HG02973 (cell line): Measurements from ENCODE around the gene ERGIC3.
"Not testable (repeated sequence)": the region's sequence is repeated elsewhere in the genome, so short reads cannot be mapped to it uniquely, and the experiment has no call there.

Source experiments
- ATAC-seq: cut with Tn5 transposase; IDR thresholded peaks from one replicate; pipeline ENCODE4 v1.9.1; 2021; ENCODE audit warnings: moderate library complexity; ENCODE audit not compliant: unreplicated experiment

ERGIC3 gene

DNA sequence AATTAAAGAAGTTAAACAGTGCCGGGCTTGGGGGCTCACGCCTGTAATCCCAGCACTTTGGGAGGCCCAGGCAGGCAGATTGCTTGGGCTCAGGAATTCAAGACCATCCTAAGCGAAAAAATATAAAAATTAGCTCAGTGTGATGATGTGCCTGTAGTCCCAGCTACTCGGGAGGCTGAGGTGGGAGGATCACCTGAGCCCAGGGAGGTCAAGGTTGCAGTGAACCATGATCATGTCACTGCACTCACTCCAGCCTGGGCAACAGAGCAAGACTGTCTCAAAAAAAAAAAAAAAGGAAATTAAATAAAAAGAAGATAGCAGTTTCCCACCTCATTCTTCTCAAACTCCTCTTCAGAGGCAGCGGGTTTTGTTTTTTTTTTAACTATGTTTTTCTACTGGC is 24.1 kb upstream of the ERGIC3 start:
- ATAC-seq, result not testable (repeated sequence)

DNA sequence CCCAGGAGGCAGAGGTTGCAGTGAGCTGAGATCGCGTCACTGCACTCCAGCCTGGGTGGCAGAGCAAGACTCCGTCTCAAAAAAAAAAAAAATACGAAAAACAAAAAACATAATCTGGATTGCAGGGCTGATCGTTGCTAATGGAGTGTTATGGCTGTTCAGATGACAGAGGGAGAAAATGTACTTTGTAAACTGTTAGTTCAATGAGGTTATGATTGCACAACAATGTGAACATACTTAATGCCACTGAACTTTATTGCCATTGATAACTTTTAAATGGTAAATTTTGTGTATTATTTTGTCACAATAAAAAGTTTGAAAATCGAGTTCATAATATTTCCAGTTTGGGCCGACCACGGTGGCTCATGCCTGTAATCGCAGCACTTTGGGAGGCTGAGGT is 22.9 kb upstream of the ERGIC3 start:
- no peak for ATAC-seq

DNA sequence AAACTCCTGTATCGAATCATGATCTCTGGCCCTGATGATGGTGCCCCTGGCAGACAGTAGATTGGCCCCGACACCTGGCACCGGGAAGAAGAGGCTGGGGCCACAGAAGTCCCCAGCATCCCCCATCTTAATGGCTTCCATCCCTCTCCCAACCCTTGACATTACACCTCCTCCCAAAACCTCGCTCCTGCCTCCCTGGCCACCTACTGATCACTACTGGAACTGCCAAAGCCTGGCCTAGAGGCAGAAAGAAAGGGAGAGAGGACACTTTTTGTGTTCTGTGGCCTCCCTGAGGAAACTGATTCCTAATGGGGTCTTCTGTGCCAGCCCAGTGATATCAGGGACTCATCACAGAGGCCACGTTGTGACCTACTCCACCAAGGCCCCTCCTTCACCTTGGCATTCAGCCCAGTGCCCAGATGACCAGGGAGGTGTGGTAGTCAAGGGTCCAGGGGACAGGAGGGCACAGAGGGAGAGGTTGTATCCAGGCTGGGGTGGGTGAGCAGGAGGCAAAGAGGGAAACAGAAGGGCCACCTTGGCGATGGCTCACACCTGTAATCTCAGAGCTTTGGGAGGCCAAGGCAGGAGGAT is 18.5 kb upstream of the ERGIC3 start:
- ATAC-seq, result no peak

DNA sequence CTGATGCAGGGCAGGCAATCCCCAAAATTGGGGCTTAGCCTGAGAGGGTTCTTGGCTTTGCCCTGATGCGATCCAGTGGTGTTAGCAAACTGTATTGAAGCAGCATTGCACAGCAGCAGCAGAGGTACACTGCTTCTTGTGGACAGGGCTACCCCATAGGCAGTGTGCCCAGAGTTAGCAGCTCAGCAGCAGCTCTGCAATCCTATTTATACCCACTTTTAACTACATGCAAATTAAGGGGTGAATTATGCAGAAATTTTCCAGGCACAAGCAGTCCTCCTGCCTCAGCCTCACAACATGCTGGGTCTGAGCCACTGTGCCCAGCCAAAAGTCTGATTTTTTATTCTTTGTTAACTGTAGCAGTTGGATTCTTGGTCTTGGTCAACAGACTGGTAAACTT is 16.2 kb upstream of the ERGIC3 start:
- ATAC-seq, result no peak

DNA sequence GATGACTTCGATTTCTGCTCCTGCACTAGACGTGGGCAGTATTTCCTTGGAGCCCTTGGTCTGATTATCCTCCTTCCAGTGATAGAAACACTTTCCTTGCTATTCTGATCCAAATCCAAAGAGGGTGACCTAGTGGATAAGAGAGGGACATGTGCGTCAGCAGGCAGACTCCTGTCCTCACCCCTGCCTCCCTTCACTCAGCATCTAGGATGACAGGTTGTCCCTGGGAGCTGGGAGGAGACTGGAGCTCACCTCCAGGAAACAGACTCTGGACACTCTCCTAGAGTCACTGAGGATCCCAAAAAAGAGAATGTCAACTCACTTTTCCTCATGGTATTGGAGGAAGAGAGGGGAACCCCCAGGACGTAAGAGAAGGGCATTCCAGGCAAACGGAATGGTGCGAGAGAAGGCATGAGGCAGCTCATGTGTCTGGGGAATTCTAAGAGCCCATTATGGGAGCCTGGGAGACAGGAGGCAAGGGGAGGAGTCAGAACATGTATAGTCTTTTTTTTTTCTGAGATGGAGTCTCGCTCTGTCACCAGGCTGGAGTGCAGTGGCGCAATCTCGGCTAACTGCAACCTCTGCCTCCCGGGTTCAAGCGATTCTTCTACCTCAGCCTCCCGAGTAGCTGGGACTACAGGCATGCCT is 14.6 kb upstream of the ERGIC3 start:
- ATAC-seq, result no peak

DNA sequence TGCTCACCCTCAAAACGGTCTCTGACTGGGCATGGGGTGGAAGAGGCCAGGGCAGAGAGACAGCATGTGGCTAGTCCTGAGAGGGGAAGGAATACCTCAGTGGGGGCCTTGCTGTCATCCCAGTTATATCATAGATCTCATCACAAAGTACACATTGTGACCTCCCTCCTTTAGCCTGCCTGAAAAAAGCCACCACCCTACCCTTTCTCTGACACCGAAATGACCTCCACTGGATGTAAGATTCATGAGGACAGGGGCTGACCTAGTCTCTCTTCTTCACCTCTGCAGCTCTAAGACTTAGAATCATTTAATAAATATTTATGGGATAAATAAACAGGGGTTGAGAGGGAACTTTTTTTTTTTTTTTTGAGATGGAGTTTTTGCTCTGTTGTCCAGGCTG is 12.3 kb upstream of the ERGIC3 start, which contains the start of gene C20orf173:
Gene C20orf173, minus strand, starts transcription at position 101 of the 400 bp plus-strand sequence. CDS start 279 bp downstream, outside the sequence.
- no peak for ATAC-seq

DNA sequence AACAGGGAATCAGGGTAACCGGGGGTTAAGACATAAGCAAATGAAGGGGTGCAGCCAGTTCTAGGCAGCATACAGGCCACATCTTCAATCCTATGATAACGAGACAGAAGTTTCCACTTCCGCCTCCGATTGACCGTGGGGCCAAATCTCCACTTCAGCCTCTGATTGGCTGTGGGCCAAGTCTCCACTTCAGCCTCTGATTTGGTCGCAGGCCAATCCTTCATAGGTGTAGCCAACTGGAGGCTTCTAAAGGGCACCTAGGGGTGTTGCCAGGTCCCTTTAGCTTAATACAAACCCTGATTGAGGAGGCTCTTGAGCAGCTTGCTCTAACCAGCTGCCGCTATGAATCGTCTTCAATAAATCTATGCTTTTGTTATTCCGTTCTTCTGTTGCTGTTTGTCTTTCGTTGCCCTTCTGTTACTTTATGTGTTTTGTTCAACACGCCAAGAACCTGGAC is 2.1 kb upstream of the ERGIC3 start:
- ATAC-seq, result peak; percentile 31

DNA sequence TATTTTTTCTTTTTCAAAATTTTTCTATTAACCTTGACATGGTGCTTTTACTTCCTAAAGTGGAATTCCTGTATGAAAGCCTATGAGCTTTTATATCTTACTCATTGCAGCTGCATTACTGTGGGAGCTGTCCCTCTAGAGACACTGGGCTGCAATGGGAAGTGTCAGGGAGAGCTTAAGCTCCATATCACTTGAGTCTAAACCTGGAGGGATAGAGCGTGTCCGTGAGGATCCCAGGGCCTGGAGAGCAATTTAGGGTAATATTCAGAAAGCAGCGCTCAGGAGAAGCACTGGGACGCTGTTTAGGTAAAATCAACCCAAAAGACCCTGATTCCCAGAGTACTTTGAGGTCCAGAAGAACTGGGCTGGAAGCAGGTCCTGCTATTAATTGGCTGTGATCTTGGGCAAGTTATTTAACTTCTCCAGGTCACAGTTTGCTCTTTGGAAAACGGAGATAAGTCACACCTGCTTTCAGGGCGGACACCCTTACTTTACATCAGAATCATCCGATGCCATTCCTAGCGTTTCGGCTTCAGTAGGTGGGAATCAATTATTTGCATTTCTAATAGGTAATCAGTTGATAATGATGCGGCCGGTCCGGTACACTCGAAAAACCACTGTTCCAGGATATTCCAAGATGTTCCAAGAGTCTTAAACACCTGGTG is 628 bp upstream of the ERGIC3 start:
- no peak for ATAC-seq

DNA sequence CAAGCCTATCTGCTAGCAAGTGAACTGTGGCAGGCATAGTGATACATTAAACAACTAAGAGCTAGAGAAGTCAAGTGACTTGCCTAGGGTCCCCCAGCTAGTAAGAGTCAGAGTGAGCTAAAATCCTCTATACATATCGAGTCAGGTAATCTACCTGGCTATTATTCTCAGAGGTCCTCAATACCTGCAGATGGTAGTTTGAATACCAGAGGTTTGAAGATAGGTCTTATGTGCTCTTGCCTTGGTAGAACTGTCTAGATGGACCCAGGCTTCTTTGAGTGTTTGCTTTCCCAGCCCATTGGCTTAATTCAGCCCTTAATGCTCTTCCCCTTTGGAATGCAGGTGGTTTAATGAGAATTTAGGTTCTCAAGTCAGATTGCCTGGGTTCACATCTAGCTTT is 1.1 kb downstream of the ERGIC3 start:
- no peak for ATAC-seq

DNA sequence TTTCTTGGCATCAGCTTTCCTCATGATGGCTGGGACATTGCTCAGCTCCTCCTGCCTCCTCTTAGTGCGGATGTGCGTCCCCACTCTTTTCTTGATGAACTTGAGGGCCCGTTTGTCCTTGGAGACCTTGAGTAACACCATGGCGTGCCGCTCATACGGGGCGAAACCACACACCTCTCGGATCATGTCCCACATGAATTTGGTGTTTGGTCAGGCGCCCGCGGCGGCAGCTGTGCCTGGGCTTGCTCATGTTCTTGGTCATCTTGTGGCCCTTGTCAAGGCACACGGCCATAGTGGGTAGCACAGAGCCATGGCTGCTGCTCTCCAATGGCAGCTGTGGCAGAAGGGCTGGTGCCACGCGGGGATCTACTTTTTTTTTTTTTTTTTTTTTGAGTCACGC is 2.6 kb downstream of the ERGIC3 start:
- no peak for ATAC-seq

DNA sequence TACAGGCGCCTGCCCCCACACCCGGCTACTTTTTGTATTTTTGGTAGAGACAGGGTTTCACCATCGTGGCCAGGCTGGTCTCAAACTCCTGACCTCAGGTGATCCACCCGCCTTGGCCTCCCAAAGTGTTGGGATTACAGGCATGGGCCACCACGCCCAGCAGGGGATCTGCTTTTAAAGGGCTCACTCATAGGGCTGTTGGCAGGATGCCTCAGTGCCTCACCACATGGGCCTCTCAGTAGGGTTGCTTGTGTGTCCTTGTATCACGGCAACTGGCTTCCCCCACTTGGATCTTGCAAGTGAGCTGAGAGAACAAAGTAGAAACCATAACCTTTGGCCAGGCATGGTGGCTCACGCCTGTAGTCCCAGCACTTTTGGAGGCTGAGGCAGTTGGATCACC is 3.1 kb downstream of the ERGIC3 start:
- not testable (repeated sequence) for ATAC-seq

DNA sequence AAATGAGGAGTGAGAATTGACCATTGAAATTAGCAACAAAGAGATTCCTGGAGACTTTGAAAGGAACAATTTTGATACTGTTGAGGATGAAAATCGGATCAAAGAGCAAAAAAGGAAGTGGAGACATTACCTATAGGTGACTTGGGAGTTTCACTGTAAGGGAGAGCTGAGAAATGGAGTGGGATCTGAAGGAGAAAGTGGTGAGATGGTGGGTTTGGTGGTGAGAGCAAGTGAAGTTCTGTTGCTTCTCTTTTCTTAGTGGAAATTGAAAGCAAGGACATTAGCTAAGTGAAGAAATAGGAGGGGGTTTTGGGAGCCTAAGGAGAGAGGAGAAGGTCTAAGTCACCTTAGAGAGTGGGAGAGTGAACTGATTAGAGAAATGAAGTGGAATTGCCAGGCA is 4.2 kb downstream of the ERGIC3 start:
- ATAC-seq, result no peak

DNA sequence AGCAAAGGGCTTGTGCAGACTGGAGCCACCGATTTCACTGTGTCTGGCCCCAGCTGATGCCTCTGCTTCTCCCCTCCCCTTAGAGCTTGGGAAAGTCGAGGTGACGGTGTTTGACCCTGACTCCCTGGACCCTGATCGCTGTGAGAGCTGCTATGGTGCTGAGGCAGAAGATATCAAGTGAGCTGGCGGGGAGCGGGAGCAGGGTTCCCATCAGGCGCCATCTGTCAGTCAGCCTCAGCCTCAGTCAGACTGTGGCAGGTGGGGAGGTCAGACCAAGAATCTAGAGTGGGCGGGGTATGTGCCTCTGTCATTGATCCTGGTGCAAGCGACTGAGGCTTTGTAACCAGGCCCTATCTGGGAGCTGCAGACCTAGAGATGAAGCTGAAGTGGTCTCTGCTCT is 5.5 kb downstream of the ERGIC3 start:
- ATAC-seq, result no peak

DNA sequence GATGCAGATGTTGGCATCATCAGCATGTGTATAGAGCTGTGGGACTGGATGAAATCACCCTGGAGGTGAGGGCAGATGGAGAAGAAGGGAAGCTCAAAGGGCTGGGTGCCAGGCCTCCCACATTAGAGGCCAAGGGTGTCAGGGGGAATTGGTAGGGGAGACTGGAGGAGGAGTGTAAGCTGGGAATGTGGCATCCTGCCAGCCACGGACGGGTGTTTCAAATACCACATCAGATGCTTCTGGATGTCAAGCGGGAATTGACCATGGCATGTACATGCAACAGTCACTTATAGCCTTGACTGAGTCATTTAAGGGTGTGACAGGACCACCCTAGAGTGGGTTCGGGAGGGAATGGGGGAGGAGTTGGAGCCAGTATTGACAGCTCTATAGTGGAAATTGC is 9.6 kb downstream of the ERGIC3 start:
- ATAC-seq, result no peak

DNA sequence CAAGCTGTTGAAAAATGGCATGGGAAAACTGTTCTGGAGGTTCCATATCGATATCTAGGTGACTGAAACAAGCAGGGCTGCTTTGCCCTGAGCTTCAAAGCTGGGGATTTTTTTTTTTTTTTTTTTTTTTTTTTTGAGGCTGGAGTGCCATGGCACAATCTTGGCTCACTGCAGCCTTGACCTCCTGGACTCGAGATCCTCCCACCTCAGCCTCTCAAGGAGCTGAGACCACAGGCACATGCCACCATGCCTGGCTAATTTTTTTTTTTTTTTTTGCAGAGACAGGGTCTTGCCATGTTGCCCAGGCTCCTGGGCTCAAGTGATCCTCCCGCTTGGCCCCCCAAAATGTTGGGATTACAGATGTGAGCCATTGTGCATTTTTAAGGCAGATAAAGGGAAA is 11.0 kb downstream of the ERGIC3 start:
- no peak for ATAC-seq

DNA sequence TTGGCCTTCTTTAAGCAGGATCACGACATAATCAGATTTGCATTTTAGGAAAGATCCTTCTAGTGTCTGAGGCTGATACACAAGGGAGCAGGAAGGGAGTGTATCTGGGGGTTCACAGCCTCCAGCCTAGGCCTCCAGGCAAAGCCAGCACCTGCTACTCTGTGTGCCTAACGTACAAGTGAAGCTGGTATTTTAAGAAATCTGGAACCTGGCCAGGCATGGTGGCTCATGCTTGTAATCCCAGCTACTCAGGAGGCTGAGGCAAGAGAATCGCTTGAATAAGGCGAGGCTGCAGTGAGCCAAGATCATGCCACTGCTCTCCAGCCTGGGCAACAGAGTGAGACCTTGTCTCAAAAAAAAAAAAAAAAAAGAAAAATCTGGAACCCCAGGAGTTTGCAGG is 13.6 kb downstream of the ERGIC3 start:
- ATAC-seq, result not testable (repeated sequence)

DNA sequence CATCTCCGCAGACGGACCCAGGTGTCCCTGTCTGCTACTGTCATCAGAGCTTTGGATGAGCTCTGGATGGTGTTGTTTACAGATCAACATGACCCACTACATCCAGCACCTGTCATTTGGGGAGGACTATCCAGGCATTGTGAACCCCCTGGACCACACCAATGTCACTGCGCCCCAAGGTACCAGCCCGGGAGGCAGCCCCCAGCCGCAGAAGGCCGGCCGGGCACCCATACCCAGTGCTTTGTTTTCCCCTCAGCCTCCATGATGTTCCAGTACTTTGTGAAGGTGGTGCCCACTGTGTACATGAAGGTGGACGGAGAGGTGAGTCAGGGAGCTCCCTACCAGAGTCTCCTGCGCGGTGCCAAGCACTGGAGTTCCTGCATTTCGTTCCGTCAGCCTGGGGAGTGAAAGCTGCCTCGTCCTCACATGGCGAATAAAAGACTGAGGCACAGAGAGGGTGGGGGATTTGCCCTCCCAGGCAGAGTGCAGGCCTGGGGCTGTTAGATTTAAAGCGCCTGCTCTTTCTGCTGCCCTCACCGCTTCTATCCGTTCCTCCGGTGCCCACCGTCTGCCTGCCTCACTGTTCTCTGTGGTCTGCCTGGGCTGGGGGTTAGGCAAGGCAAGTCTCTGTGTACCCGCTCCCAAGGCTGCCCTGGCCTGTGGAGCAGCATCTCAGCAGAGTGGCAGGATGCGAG is 14.2 kb downstream of the ERGIC3 start:
- ATAC-seq, result no peak

DNA sequence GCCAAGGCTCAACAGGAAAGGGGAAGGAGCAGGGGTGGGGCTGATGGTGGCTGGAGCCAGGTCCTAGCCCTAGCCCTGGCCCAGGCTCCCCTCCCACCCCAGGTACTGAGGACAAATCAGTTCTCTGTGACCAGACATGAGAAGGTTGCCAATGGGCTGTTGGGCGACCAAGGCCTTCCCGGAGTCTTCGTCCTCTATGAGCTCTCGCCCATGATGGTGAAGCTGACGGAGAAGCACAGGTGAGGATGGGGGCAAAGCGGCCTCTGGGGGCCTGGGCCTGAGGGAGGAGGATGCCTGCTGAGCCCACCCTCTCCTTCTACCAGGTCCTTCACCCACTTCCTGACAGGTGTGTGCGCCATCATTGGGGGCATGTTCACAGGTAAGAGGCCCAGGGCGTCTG is 15.0 kb downstream of the ERGIC3 start:
- ATAC-seq, result no peak

DNA sequence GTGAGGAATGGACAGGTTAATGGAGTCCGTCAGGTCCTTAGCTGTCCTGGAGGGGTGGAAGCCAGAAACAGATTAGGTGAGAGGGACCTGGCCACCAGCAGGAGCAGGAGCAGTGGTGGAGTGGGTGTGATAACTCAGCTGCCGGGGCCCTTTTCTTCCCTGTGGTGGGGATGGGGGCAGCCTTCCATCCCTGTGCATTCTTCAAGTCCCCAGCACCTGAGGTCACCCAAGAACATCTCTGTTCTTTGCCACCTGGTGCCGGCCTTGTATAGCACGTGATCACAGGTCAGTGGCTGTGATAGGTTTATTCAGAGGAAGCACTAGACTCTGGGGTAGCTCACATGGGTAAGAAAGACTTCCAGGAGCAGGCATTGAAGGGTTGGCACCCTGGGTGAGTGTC is 16.6 kb downstream of the ERGIC3 start:
- ATAC-seq, result no peak

DNA sequence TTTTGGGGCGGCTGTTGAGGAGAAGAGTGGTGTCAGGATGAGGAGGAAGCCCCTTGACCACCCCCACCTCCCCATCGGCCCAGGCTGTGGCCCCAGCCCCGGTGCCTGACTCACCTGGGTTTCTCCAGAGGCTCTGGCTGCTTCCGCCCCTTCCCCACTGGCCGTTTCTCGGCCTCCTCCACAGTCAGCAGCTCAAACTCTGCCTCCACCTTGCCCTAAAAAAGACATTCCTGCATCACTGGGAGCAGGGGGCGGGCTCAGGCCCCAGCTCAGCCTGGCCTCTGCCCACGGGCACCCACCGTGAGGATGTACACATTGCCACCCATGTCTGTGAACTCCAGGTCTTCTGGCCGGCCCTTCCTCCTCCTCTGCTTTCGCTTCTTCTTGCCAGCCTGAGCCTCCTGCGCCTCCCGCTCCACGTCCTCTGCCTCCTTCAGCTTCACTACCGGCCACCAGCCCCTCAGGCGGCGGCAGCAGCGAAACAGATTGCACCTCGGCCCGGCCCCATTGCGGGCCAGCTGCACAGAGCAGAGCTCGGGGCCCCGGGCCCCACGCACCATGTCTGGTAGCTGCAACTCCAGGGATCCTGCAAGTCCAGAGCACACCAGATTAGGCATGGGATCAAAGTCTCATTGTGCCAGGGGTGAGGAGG is 17.3 kb downstream of the ERGIC3 start:
- ATAC-seq, result no peak

DNA sequence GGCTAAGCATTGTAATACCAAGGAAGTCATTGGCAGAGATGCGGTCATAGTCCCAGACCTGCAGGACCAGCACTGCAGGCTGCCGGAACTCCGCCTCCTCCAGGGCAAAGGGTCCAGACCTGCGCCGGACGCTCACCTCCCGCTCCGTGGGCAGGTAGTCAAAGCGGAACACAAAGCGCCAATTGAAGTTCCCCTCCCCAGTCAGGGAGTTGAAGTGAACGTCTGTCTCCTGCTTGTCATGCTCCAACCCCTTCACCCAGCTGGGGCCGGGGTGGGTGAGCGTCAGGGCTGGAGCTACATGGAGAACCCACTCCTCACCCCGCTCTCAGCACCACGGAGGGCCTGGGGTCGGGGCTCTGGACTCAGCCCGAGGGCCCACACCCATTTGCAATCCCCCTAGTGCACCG is 18.2 kb downstream of the ERGIC3 start:
- no peak for ATAC-seq
